Dedifferentiated amniotic fluid mesenchymal stem cell (primary cell): ENCODE data around the gene GLIS1.
"Not testable (repeated sequence)": the region's sequence is repeated elsewhere in the genome, so short reads cannot be mapped to it uniquely, and the experiment has no call there.

ENCODE experiments used
- DNase-seq: peaks from one replicate; pipeline ENCODE4 v3.0.0-alpha.2; 2016; ENCODE audit errors: extremely low spot score

GLIS1 gene

GRCh38 chr1:53739109-53739681 lies at the start of gene GLIS1:
Gene GLIS1 (minus strand): TSS chr1:53739164. CDS start chr1:53738064, 1,100 bp downstream.
- DNase-seq, result peak; percentile 76

DNA sequence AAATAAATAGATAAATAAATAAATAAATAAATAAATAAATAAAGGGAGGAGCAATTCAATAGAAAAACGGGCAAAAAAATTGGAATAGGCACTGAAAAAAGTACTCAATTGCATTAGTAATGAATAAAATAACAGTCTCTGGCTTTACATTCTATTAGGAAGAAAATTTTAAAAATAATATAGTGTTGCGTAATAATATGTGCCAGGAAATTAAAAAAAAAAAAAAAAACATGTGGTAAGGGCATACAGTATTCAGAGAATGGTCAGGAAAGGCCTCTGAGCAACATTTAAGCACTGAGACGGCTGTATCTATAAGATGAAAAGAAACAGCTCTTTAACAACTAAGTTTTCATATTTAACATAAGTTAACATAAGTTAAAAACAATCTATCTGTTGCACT lies 48.7 kb upstream of the GLIS1 start:
- DNase-seq, result no peak

DNA sequence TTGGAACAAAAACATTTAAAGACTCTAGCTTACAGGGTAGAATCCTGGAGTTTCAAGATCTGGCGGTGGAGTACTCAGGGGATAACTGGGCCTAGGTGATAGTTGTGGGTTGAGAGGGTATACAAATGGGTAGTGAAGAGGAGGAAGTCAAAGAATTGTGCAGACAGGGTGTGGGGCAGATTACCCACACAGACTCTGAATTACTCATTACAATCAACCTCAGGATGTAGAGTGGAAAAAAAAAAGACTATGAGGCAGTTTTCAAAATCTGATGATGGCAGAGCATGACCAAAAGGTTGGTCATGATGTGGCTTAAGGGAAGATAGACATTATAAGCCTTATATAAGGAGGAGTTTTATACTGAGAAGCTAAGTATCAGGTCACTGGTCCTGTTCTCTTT lies 44.1 kb upstream of the GLIS1 start:
- no peak for DNase-seq

GRCh38 chr1:53781654-53782053 lies 42.7 kb upstream of the GLIS1 start:
- DNase-seq, result peak; percentile 83

- DNase-seq, result no peak
Observed at GRCh38 chr1:53777272-53777671, 38.3 kb upstream of the GLIS1 start.

- peak; percentile 36 for DNase-seq
Observed at GRCh38 chr1:53771648-53772047, 32.7 kb upstream of the GLIS1 start.

DNA sequence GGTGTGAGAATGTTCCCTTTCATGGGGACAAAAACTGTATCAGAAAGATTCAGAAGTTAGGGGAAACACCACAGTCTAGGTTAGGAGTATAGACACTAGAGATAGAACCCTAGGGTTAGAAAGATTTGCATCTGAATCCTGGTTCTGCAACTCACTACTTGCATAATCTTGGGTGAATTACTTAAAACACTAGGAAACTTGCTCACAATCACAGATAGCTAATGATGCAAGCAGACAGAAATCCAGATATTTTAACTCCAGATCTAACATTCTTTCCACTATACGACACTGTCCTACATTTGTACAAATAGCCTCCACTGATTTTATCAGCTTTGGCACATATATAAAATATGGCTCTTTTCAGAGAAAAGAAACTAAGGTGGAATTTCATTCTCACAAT lies 30.8 kb upstream of the GLIS1 start:
- peak; percentile 91 for DNase-seq

- no peak for DNase-seq
Observed at GRCh38 chr1:53769184-53769583, 30.2 kb upstream of the GLIS1 start.

DNA sequence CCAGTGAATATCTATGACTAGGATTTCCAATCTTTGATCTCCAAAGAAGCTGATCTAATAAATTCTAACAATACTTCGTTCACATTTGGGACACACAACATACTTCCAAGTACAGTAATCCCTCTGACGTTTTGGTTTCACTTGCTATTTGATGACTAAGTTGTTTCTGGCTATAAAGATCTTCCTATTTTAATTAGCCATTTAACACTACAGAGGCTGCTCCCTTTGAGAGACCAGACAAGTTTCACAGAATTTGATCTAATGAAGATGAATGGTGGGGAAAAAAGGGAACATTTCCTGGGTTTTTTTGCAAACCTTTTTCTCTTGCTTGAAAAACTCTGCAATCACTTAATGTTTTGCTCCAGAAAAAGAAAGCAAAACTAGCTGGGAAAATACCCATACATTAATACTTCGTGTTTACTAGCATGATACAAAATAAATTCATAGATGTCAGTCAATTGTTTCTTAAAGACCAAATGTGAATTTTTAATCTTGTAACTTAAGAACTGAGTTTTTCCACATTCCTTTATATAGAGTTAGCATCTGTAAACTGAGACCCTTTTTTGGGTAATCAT lies 28.0 kb upstream of the GLIS1 start:
- DNase-seq, result peak; percentile 75

GRCh38 chr1:53766194-53766742 lies 27.3 kb upstream of the GLIS1 start:
- no peak for DNase-seq

GRCh38 chr1:53765657-53766056 lies 26.7 kb upstream of the GLIS1 start:
- no peak for DNase-seq

DNA sequence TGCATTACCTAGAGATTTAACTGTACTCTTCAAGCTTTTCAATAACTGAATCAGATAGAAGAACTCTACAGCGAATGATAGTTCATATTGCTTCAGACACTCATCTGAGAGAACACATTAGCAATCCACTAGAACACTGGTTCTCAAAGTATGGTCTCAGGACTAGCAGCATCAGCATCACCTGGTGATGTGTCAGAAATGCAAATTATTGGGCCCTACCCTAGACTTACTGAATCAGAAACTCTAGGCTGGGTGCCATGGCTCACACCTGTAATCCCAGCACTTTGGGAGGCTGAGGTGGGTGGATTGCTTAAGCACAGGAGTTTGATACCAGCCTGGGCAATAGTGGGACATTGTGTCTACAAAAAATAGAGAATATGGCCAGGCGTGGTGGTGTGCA lies 24.9 kb upstream of the GLIS1 start:
- DNase-seq, result no peak

DNA sequence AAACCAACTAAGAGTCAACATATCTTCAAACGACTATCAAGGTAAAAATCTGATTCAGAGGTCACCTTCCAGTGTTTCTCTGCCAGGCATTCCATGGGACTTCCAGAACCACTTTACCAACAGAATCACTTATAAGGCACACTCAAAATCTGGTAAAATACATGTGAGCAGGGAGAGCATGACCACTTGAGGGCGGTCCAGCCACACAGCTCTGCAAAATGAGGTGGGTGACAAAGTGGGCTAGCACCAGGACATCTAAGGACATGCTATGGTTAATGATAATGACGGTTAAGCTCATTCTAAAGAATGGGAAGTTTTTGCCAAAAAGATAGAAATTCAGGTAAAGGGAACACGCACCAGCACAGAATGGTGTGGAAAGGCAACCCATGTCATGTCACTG lies 24.5 kb upstream of the GLIS1 start:
- DNase-seq, result no peak

- not testable (repeated sequence) for DNase-seq
Observed at GRCh38 chr1:53760497-53760896, 21.5 kb upstream of the GLIS1 start.

DNA sequence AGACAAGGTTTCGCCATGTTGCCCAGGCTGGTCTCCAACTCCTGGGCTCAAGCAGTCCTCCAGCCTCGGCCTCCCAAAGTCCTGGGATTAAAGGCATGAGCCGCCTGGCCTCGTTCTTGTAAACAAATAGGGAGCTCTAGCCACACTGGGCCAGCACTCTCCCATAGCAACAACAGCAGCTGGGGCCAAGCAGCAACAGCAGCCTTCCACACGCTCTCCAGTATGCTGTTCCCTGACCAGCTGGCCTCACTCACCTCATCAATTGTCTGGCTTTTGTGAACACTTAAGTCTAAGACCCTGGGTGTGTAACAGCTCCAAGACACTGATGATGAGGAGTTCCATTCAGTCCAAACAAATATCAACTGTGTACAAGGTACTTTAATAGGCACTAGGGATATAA lies 16.9 kb upstream of the GLIS1 start:
- no peak for DNase-seq

- peak; percentile 63 for DNase-seq
Observed at GRCh38 chr1:53754484-53755312, 15.7 kb upstream of the GLIS1 start.

- no peak for DNase-seq
Observed at GRCh38 chr1:53752281-53752680, 13.3 kb upstream of the GLIS1 start.

DNA sequence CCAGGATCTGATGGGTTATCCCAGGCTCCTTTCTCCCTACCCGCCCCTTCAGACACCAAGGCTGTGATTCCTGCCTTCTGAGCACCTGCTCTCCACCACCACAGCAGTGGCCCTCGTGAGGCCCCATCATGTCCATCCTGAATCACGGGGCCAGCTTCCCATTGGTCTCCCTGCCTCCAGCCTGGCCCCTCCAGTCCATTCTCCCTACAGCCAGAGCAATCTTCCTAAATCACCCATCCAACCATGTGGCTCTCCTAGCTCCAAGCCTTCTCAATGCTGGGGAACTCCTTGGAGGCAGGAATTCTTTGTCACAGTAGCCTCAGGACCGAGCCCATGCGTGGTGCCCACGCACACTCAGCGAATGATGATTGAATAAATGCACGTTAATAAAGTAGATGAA lies 8.9 kb upstream of the GLIS1 start:
- no peak for DNase-seq

- peak; percentile 57 for DNase-seq
Observed at GRCh38 chr1:53740621-53741105, 1.7 kb upstream of the GLIS1 start.

GRCh38 chr1:53738205-53739108 lies 507 bp downstream of the GLIS1 start:
- no peak for DNase-seq

DNA sequence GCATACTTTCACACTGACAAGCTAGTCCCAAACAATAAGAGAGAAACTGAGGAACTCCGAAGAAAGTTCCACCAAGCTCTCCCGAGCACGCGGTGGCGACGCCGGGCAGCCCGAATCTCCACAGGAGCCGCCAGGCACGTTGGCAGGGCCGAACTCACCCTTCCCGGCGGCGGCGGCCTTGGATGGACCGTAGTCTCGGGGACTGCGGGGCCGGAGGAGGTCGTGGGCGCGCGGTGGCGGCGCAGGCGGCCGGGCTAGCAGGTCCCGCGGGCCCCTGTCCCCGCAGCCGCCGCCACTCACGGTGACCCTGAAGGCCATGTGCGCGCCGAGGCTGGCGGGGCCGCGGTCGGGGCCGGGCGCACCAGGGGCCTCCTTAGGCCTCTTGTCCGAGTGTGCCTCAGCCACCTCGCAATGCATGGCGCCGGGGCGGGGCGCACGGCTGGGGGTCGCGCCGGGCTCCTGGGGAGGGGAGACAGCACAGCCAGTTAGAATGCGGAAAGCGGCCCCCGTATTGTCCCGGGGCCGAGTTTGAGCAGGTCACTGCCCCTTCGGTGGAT lies 1.2 kb downstream of the GLIS1 start:
- DNase-seq, result no peak
